HG03558 (cell line): ENCODE measurements around the gene MTCL3.
"Not testable (repeated sequence)": the region's sequence is repeated elsewhere in the genome, so short reads cannot be mapped to it uniquely, and the experiment has no call there.

Experiments used
- ATAC-seq: cut with Tn5 transposase; IDR thresholded peaks from one replicate; pipeline ENCODE4 v1.9.1; 2021; ENCODE audit warnings: moderate number of reproducible peaks; ENCODE audit not compliant: unreplicated experiment; ENCODE audit errors: extremely low read depth

Gene MTCL3

GRCh38 chr6:127441881-127442280, 77.3 kb downstream of the MTCL3 start:
- no peak for ATAC-seq

GRCh38 chr6:127439718-127440117, 79.4 kb downstream of the MTCL3 start:
- no peak for ATAC-seq

GRCh38 chr6:127436578-127437110, 82.5 kb downstream of the MTCL3 start:
- ATAC-seq, result no peak

GRCh38 chr6:127435626-127436220, 83.4 kb downstream of the MTCL3 start:
- no peak for ATAC-seq

- ATAC-seq, result no peak
Observed at GRCh38 chr6:127434651-127435050, 84.5 kb downstream of the MTCL3 start.

- not testable (repeated sequence) for ATAC-seq
Observed at GRCh38 chr6:127428562-127428961, 90.6 kb downstream of the MTCL3 start.

GRCh38 chr6:127423921-127424320, 95.2 kb downstream of the MTCL3 start:
- ATAC-seq, result no peak
